ENCODE results near the gene SMS. TPM values are rescaled to one million over a fixed set of nuclear protein-coding genes. Genes with fewer than 3 reads are reported as not detected.
A peak's percentile ranks its signal among the peaks of the same experiment; 100 is the strongest.

The SMS gene
- total and polyA plus RNA-seq, 2 experiments from 2014 or later, result 185 to 274 TPM

- TF ChIP-seq ZNF114 (CRISPR knock-in tag; IDR thresholded peaks at IDR 0.05) (no peak), ZNF331 (CRISPR knock-in tag; IDR thresholded peaks at IDR 0.05; ENCODE audit: low read depth) (no peak), ZNF462 (CRISPR knock-in tag; IDR thresholded peaks at IDR 0.05) (no peak), STAT1 (IDR thresholded peaks at IDR 0.05; ENCODE audit: unreplicated experiment) (no peak), JUNB (IDR thresholded peaks at IDR 0.05; ENCODE audit: unreplicated experiment) (no peak), EZH2 (IDR thresholded peaks at IDR 0.05; ENCODE audit: low read depth, unreplicated experiment) (no peak), EZH2phosphoT487 (IDR thresholded peaks at IDR 0.05; ENCODE audit: unreplicated experiment) (no peak), POLR2AphosphoS5 (IDR thresholded peaks at IDR 0.05; ENCODE audit: low read depth) (no peak), NANOG (IDR thresholded peaks at IDR 0.05; ENCODE audit: borderline replicate concordance) (no peak), CREB1 (CRISPR knock-in tag; IDR thresholded peaks at IDR 0.05; ENCODE audit: low read depth) (no peak)
- TF ChIP-seq, protein P1, sequence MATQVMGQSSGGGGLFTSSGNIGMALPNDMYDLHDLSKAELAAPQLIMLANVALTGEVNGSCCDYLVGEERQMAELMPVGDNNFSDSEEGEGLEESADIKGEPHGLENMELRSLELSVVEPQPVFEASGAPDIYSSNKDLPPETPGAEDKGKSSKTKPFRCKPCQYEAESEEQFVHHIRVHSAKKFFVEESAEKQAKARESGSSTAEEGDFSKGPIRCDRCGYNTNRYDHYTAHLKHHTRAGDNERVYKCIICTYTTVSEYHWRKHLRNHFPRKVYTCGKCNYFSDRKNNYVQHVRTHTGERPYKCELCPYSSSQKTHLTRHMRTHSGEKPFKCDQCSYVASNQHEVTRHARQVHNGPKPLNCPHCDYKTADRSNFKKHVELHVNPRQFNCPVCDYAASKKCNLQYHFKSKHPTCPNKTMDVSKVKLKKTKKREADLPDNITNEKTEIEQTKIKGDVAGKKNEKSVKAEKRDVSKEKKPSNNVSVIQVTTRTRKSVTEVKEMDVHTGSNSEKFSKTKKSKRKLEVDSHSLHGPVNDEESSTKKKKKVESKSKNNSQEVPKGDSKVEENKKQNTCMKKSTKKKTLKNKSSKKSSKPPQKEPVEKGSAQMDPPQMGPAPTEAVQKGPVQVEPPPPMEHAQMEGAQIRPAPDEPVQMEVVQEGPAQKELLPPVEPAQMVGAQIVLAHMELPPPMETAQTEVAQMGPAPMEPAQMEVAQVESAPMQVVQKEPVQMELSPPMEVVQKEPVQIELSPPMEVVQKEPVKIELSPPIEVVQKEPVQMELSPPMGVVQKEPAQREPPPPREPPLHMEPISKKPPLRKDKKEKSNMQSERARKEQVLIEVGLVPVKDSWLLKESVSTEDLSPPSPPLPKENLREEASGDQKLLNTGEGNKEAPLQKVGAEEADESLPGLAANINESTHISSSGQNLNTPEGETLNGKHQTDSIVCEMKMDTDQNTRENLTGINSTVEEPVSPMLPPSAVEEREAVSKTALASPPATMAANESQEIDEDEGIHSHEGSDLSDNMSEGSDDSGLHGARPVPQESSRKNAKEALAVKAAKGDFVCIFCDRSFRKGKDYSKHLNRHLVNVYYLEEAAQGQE (IDR thresholded peaks at IDR 0.05; ENCODE audit: unreplicated experiment), result no peak
- TF ChIP-seq, protein P2, sequence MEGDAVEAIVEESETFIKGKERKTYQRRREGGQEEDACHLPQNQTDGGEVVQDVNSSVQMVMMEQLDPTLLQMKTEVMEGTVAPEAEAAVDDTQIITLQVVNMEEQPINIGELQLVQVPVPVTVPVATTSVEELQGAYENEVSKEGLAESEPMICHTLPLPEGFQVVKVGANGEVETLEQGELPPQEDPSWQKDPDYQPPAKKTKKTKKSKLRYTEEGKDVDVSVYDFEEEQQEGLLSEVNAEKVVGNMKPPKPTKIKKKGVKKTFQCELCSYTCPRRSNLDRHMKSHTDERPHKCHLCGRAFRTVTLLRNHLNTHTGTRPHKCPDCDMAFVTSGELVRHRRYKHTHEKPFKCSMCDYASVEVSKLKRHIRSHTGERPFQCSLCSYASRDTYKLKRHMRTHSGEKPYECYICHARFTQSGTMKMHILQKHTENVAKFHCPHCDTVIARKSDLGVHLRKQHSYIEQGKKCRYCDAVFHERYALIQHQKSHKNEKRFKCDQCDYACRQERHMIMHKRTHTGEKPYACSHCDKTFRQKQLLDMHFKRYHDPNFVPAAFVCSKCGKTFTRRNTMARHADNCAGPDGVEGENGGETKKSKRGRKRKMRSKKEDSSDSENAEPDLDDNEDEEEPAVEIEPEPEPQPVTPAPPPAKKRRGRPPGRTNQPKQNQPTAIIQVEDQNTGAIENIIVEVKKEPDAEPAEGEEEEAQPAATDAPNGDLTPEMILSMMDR (conservative IDR thresholded peaks at IDR 0.05; ENCODE audit: low read depth in 2 of 2), result no peak
- TF ChIP-seq, protein P3, sequence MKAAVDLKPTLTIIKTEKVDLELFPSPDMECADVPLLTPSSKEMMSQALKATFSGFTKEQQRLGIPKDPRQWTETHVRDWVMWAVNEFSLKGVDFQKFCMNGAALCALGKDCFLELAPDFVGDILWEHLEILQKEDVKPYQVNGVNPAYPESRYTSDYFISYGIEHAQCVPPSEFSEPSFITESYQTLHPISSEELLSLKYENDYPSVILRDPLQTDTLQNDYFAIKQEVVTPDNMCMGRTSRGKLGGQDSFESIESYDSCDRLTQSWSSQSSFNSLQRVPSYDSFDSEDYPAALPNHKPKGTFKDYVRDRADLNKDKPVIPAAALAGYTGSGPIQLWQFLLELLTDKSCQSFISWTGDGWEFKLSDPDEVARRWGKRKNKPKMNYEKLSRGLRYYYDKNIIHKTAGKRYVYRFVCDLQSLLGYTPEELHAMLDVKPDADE (IDR thresholded peaks at IDR 0.05), result no peak
- Mint-ChIP-seq H3K4me3 (no peak overlapping the region), H3K36me3 (ENCODE audit: low read depth) (peaks cover 5% of the 10 kb centered on the region; the same call in 2 of the 3 replicates), H3K9me3 (no peaks in the 10 kb centered on the region), H3K27me3 (ENCODE audit: insufficient read depth, low read depth, poor library complexity) (peaks cover 8% of the 10 kb centered on the region), H3K4me1 (peaks cover 63% of the 10 kb centered on the region), H3K27ac (no peak overlapping the region)
- Histone ChIP-seq H2AFZ (no peak overlapping the region), H4K20me1 (replicated peaks; ENCODE audit: insufficient read depth) (peaks cover 15% of the 10 kb centered on the region; the same call in 1 of the 2 replicates), H3K79me2 (replicated peaks; ENCODE audit: insufficient read depth) (peaks cover 100% of the 10 kb centered on the region), H3K27me3 (ENCODE audit: insufficient read depth) (no peaks in the 10 kb centered on the region), H3K4me2 (0 out of 2 replicates have a peak overlapping the region, but pooled peaks have one; percentile 40), H3K36me3 (ENCODE audit: insufficient read depth) (no peaks in the 10 kb centered on the region), H3K27ac (ENCODE audit: low read depth) (peak overlapping the region; percentile 69; the same call in 1 of the 2 replicates), H3K4me3 (no peak overlapping the region), H3K4me1 (ENCODE audit: insufficient read depth) (peaks cover 54% of the 10 kb centered on the region), H3K9me2 (ENCODE audit: insufficient read depth) (no peaks in the 10 kb centered on the region), H3F3A (replicated peaks; ENCODE audit: low read depth) (no peaks in the 10 kb centered on the region)
- DNase-seq (ENCODE audit: low spot score), result no peak
- no peak for ATAC-seq
Observed at GRCh38 chrX:21948897-21949578, 8.5 kb downstream of the SMS start.
